ENCODE measurements around the gene CHD2. TPM values are rescaled to one million over a fixed set of nuclear protein-coding genes. Genes with fewer than 3 reads are reported as not detected.

Gene CHD2
- total RNA-seq, 2 donors from 2014 or later, result 76.3 to 137 TPM

- peaks cover 7% of the 10 kb centered on the region for H3K4me1 ChIP-seq (replicated peaks)
- H3K36me3 ChIP-seq, result no peaks in the 10 kb centered on the region
- DNase-seq (ENCODE audit: low spot score), result no peak
- H3K4me3 ChIP-seq, result no peak overlapping the region
- H3K27ac ChIP-seq, result no peak overlapping the region
- no peaks in the 10 kb centered on the region for H3K27me3 ChIP-seq (replicated peaks; ENCODE audit: insufficient read depth)
- no peak for TF ChIP-seq POLR2AphosphoS5 (IDR thresholded peaks at IDR 0.05)
- TF ChIP-seq POLR2A (IDR thresholded peaks at IDR 0.05), result no peak
- TF ChIP-seq, protein P1, sequence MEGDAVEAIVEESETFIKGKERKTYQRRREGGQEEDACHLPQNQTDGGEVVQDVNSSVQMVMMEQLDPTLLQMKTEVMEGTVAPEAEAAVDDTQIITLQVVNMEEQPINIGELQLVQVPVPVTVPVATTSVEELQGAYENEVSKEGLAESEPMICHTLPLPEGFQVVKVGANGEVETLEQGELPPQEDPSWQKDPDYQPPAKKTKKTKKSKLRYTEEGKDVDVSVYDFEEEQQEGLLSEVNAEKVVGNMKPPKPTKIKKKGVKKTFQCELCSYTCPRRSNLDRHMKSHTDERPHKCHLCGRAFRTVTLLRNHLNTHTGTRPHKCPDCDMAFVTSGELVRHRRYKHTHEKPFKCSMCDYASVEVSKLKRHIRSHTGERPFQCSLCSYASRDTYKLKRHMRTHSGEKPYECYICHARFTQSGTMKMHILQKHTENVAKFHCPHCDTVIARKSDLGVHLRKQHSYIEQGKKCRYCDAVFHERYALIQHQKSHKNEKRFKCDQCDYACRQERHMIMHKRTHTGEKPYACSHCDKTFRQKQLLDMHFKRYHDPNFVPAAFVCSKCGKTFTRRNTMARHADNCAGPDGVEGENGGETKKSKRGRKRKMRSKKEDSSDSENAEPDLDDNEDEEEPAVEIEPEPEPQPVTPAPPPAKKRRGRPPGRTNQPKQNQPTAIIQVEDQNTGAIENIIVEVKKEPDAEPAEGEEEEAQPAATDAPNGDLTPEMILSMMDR (IDR thresholded peaks at IDR 0.05), result no peak
- no peaks in the 10 kb centered on the region for H3K9me3 ChIP-seq
- intact Hi-C loops (cut with DNase I), result no loop called here
- 94% methylated on average over 6 of the region's 6 CpGs for WGBS
Observed at GRCh38 chr15:93068581-93069199, 168.6 kb downstream of the CHD2 start.

DNA sequence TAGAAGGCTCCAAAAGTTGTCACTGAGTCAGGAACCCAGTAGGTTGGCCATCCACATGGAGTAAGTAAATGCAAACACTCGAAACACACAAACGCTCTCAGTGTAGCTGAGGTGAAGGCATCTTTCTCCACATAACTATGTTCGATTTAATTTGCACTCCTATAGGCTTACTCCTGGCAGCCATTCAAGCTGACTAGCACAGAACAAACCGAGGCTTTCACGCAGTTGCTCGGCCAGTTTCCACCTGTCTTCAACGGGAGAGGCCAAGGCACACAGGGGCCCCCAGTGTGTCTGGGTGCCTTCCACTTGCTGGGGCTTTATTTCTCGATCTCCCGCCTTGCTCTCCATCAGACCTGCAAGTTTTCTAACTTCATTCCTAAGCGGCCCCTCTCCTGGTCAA lies 170.0 kb downstream of the CHD2 start:
- Histone ChIP-seq H3K4me3 (no peak overlapping the region), H3K27ac (peak overlapping the region in 1 of 2 donors; percentile 27), H3K9me3 (no peaks in the 10 kb centered on the region), H3K27me3 (replicated peaks; ENCODE audit: insufficient read depth) (no peaks in the 10 kb centered on the region), H3K36me3 (no peaks in the 10 kb centered on the region), H3K4me1 (replicated peaks) (peaks cover 3% of the 10 kb centered on the region)
- intact Hi-C loops (cut with DNase I), result loop anchor here (5.0 kb wide), 2 partner anchors 43 to 268 kb away; no protein-coding TSS in a partner anchor
- WGBS, result 47% methylated on average over 10 of the region's 10 CpGs
- TF ChIP-seq POLR2A (IDR thresholded peaks at IDR 0.05) (no peak), POLR2AphosphoS5 (IDR thresholded peaks at IDR 0.05) (no peak)
- TF ChIP-seq, protein P1 (IDR thresholded peaks at IDR 0.05), result no peak
- DNase-seq (ENCODE audit: low spot score), result peak; percentile 61

- Histone ChIP-seq H3K4me3 (peak overlapping the region; percentile 60 to 68), H3K4me1 (replicated peaks) (peaks cover 3% of the 10 kb centered on the region), H3K27ac (peak overlapping the region; percentile 27 to 74), H3K36me3 (no peaks in the 10 kb centered on the region), H3K27me3 (replicated peaks; ENCODE audit: insufficient read depth) (no peaks in the 10 kb centered on the region), H3K9me3 (no peaks in the 10 kb centered on the region)
- intact Hi-C loops (cut with DNase I), result loop anchor here (5.0 kb wide), 2 partner anchors 43 to 268 kb away; no protein-coding TSS in a partner anchor
- DNase-seq (ENCODE audit: low spot score), result no peak
- no peak for TF ChIP-seq POLR2A (IDR thresholded peaks at IDR 0.05)
- TF ChIP-seq, protein P1 (IDR thresholded peaks at IDR 0.05), result no peak
- no peak for TF ChIP-seq POLR2AphosphoS5 (IDR thresholded peaks at IDR 0.05)
- 37% methylated on average over 10 of the region's 10 CpGs for WGBS
Observed at GRCh38 chr15:93070551-93071296, 170.6 kb downstream of the CHD2 start.

- TF ChIP-seq POLR2AphosphoS5 (IDR thresholded peaks at IDR 0.05) (no peak), POLR2A (IDR thresholded peaks at IDR 0.05) (peak; percentile 53)
- TF ChIP-seq, protein P1 (IDR thresholded peaks at IDR 0.05), result no peak
- Histone ChIP-seq H3K9me3 (no peaks in the 10 kb centered on the region), H3K4me3 (peak overlapping the region; percentile 60 to 68), H3K27me3 (replicated peaks; ENCODE audit: insufficient read depth) (no peaks in the 10 kb centered on the region), H3K27ac (peak overlapping the region; percentile 74 to 79), H3K4me1 (replicated peaks) (peaks cover 3% of the 10 kb centered on the region), H3K36me3 (no peaks in the 10 kb centered on the region)
- no peak for DNase-seq (ENCODE audit: low spot score)
- 13% methylated on average over 22 of the region's 22 CpGs for WGBS
- intact Hi-C loops (cut with DNase I), result loop anchor here (5.0 kb wide), 2 partner anchors 44 to 269 kb away; no protein-coding TSS in a partner anchor
Observed at GRCh38 chr15:93071469-93071936, 171.4 kb downstream of the CHD2 start.
